ENCODE measurements around the gene ROBO1.

ROBO1 gene

GRCh38 chr3:79453600-79453999, 314.2 kb downstream of the ROBO1 start:
- no peak for ATAC-seq

DNA sequence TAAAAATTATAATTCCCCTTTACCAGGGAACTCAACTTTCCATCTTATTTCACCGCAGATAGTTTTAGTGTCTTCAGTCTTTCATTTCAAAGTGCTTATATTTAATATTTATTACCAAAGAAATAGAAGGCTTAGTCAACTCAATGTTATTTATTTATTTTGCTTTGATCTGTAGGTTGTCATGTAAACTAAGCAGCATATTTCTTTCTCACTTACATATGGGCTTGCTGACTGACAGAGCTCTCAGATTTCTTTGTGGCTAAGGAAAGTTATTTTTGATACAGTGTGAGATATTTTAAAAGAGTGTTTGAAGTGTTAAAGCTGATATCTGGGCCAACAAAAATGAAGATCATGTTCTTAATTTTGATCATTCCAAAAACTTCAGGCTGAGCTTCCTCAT, 331.4 kb downstream of the ROBO1 start:
- no peak for ATAC-seq

DNA sequence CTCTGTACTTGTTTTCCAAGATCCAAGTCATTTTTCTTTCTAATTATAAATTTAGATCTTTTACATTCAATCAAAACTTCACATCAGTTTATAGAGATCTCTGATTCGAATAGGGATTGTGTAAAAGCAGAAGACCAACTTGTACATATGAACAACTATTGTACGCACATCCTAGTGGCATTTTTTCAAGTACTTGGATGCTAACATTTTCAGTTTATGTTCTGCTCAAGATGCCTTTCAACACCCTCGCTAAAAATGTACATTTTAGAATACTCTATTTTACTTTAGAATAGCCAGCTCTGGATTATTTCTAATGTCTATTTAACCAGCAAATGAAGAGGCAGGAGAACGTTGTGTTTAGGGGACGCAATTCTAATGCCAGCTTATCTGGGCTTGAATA, 340.7 kb downstream of the ROBO1 start:
- no peak for ATAC-seq

DNA sequence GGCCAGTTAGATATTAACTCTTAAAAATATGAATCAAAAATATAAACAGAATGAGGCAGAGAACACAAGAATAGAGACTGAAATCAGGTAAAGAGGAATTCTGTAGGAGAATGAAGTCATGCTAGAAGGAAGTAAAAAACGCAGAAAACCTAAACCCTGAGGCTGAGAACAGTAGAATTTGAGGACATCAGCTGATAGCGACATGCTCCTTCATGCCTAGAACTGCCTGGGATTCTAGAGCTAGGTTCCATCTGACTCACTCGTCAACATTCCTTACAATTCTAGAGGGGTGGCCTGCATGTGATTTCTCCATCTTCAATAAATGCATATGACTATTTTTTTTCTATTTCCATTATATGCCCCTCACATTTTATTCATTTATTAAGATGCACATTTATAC, 343.0 kb downstream of the ROBO1 start:
- ATAC-seq = no peak

- ATAC-seq = no peak
These were observed 344.4 kb downstream of the ROBO1 start for GRCh38 chr3:79423417-79423816.

DNA sequence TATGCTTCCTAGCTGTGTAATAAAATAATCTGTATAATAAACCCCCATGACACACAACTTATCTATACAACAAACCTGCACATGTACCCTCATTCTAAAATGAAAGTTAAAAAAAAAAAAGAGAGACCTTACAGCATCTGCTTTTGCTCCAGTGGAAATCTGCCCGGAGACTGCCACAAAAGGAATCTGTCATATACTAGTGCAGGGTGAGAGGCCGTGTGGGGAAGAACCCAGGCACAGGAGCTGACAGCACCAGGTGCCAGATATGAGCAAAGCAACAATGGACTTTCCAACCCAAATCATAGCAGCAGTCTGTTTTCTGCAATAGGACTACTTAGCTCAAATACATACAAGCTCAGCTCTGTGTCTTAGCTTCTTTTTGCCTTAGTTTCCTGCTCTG, 346.5 kb downstream of the ROBO1 start:
- ATAC-seq = no peak

DNA sequence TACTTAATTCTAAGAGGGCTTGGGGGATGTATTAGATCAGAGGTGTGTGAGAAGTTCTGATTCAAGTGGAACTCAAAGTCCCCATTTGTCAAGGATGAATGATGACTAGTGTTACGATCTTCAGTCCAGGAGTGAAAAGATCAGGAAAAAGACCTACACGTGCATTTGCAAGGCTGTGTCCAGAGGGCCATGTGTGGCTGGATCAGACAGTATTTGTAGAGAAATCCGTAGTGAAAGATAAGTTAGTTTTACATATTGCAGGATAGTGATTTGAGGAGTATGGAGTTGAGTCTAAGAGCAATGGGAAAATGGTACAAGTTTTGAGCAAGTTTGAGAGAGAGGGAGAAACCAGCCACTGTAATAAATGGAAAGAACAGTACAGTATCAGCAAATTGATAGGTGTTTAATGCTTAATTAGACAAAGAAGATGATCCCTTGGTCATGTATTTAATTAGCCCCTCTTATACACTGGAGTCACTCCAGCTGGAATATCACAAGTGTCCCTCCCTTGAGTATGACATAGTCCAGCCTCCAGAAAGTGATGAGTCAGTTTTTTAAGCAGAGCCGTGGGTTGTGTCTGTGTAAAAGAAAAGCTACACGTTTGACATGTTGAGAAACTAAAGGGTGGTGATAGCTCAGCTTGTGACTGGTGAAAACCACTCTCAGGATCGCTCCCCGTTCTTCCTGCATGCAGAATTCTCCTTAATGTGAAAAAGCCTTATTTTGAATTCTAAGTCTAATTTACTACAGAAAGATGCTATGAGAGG, 348.8 kb downstream of the ROBO1 start:
- no peak for ATAC-seq

DNA sequence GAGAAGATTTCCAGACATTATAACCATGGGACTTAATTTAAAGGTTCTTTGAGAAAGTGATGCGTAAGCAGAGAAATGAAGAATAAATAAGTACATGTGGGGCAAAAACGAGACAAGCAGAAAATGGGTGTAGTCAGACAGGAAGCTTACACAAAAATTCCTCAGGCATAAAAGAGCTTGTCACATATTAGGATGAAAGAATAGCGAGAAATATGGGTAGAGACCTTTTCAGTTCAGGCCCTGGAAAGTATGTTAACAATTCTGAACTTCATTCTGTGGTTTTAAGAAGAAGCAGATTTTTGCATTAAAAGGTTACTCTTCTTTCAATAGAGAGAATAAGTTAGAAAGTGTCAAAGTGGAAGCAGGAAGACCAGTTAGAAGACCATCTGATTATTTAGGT, 352.4 kb downstream of the ROBO1 start:
- no peak for ATAC-seq

GRCh38 chr3:79414806-79415205, 353.0 kb downstream of the ROBO1 start:
- no peak for ATAC-seq

- ATAC-seq = no peak
These were observed 353.8 kb downstream of the ROBO1 start for GRCh38 chr3:79414035-79414434.

GRCh38 chr3:79412537-79412936, 355.3 kb downstream of the ROBO1 start:
- no peak for ATAC-seq

- no peak for ATAC-seq
These were observed 357.2 kb downstream of the ROBO1 start for GRCh38 chr3:79410617-79411016.

DNA sequence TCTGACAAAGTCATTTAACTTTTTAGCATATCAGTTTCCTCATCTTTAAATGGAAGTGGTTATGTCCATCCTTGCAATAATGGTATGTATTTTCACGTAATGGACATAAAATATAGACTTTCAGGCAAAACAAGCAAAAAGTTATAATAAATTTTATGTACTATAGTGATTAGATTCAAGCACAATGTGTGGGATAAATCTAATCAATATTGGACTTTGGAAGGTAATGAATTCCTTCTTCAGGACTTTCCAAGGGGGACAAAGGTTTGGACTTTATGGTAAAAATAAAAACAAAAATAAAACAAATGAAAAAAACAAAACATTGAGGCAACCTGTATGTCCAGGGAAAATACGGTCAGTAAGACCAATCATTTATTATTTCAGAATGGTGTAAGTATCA, 357.7 kb downstream of the ROBO1 start:
- no peak for ATAC-seq

- no peak for ATAC-seq
These were observed 361.6 kb downstream of the ROBO1 start for GRCh38 chr3:79406175-79406574.

DNA sequence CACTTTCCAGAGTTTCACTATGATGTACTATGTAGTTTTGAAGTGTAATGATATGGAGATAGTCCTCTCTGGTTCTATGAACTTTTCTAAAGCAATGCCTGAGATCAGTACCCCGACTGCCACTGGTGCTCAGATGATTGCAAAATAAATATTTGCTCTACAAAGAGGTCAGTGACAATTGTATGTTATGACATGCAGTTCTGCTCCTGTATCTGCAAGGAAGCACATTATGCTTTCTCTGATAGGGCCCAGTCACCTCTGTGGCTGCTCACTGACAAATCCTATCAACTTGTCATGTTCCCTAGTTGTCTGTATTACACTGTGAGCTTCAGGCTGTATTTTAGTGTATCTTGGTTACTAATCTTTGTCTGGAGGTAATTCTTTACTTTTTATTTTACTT, 362.6 kb downstream of the ROBO1 start:
- no peak for ATAC-seq

- no peak for ATAC-seq
These were observed 371.2 kb downstream of the ROBO1 start for GRCh38 chr3:79396595-79396994.

- no peak for ATAC-seq
These were observed 375.3 kb downstream of the ROBO1 start for GRCh38 chr3:79392479-79392878.

GRCh38 chr3:79390352-79390751, 377.4 kb downstream of the ROBO1 start:
- no peak for ATAC-seq

- ATAC-seq = no peak
These were observed 382.6 kb downstream of the ROBO1 start for GRCh38 chr3:79385211-79385610.

DNA sequence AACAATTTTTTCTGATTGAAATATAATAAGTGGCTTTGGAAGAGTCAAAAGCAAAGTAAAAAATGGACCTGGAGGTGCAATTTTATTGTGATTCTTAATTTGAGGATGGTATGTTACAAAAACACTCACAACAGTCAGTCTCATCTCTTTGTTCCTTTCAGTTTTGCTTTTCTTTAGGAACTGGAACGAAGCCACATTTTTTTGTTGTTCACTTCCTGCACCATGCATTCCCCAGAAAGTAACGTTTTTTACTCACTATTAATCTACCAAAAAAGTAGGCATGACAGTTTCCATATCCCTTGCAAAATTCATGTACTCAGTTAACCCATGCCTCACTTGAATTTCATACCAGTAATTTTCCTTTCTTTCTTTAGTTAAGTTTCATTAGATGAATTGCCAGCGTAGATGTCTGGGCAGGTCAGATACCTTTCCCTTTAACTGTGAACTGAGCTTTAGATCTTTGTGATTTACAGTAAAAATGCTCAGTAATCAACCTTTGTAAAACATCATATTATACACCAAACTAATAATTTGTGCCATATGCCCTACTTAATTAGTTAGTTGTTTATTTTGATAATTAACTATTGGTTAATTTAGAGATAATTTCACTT, 384.3 kb downstream of the ROBO1 start:
- ATAC-seq = no peak

DNA sequence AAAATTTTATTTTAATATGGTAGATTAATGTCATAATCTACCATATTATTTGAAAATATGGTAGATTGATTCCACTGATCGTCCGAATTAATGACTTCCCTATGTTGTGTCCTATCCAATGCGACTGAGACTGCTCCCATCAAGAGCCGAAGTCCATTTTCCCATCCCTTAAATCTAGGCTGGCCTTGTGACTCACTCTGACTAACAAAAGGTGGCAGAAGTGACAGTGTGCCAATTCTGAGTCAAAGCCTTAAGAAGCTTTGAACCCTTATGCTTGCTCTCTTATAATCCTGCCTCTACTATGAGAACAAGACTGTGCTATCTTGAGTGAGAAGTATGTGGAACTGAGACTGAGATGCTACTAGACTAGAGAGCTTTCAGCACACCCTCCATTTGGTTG, 387.2 kb downstream of the ROBO1 start:
- ATAC-seq = no peak

DNA sequence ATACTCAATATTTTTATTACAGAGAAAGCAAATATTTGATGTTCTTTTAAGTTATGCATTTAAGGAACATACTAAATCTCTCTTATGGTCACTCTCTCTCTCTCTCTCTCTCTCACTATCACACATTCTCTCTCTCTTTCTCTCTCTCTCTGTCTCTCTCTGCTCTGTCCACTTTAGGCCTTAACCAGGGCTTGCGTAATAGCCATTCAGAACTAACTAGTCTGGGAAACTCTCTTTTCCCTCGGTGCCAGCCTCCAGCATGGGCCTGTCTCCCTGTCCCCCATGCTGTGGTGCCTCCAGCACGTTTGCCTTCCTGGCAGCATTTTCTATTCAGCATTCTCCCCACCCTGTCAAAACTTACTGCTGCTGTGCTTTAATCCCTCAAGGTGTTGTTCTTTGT, 389.7 kb downstream of the ROBO1 start:
- ATAC-seq = no peak

GRCh38 chr3:79369306-79369705, 398.5 kb downstream of the ROBO1 start:
- ATAC-seq = no peak

- ATAC-seq = no peak
These were observed 399.4 kb downstream of the ROBO1 start for GRCh38 chr3:79368403-79368802.

DNA sequence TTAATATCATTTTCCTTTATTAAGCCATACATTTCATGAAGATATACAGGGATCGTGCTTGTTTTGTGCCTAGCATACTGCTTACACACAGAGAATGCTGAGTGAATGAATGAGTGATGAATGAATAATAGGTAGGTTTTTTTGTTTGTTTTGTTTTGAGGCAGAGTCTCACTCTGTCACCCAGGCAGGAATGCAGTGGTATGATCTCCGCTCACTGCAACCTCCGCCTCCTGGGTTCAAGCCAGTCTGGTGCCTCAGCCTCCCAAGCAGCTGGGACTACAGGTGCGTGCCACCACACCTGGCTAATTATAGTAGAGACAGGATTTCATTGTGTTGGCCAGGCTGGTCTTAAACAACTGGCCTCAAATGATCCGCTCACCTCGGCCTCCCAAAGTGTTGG, 400.0 kb downstream of the ROBO1 start:
- no peak for ATAC-seq

All from activated CD4-positive, CD25-positive, alpha-beta regulatory T cell treated with anti-CD3 and anti-CD28 coated beads, Interleukin-2, amount 50 U/mL, for 24 hours (primary cell).